HG02973 (cell line): ENCODE results near the gene KCNAB1.

ENCODE experiments used
- ATAC-seq: cut with Tn5 transposase; IDR thresholded peaks from one replicate; pipeline ENCODE4 v1.9.1; 2021; ENCODE audit warnings: moderate library complexity; ENCODE audit not compliant: unreplicated experiment

Gene KCNAB1

DNA sequence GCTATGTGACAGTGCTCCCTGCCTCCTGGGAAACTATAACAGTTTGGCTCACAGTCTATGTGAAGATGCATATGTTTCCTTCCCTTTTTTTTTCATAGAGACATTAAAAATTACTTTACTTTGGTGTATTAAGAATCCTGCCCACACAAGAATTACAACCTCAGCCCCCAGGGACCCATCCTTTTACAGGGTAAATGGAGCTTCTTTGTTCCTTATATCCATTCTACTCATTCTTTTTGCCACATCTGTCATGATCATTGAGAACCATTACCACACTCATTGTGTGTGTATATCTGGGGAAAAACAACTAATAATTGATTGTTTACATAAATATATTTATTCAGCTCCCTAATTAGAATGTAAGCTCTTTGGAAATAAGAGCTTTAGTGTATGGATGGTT, 277.2 kb downstream of the KCNAB1 start:
- ATAC-seq = no peak

DNA sequence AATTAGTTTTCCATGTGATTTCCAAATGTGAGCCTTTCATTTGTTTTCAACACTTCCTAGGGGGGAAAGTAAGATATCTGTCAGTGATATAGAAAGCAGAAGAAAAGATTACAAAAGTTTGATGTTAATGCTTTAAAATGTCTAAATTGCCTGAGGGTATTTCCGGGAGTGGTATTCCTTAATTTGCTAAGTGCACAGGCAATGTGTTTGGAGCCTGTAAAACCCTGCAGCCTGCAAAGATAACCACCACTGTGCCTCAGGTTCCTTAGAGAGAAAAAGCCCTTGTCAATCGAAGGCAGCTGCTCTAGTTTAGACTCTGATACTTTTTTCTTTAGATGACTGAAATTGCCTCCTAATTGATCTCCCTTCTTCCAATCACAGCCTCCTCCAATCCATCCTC, 279.7 kb downstream of the KCNAB1 start:
- ATAC-seq = no peak

DNA sequence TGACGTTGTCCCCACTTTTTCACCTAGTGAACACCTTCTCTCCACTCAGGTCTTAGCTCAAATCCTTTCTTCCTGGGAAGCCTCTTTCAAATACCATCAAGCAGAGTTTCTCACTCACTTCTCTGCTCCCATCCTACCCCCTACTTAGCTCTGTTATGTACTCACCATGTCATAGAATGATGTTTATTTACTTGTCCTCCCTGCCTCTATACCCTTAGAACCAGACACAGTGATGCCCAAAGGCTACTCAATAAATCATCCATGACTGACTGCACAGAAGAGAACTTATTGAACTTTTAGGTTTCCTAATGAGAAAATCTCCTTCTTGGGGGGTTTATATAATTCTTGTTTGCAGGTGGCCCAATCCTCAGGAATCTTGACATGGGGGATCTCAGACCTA, 280.4 kb downstream of the KCNAB1 start:
- ATAC-seq = no peak

DNA sequence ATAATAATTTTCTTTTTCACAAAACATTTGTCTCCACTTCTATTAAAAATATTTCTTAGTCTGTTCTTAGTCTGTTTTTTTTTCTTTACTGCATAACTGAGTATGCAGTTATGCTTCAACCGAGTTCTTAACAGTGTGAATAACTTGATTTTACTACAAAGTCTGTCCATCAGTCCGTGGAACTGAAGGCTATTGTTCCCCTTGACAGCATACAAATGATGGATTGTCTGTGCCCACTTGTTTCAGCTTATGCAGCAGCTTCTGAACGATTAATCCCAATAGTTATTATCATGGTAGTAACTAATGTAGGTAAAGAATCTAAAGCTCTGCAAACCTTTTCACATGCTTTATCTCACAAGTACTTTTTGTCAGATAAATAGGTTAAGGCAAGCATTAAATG, 283.8 kb downstream of the KCNAB1 start:
- no peak for ATAC-seq

DNA sequence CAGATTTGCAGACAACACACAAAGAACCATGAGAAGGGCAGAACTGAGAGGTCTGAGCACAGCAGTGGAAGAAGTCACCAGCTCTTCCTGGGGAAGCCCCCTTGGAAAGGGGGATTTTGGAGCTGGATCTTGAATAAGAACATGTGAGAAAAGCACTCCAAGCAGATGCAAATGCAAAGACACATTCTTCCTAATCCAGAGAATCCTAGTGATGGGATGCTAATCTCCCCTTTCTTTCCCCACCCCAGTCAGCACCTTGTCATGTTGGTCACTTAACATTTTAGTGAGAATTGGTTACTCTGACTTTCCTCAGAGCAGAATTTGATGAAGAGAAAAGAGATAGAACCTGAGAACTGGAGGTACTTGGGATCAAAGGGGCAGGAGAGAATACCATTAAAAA, 286.0 kb downstream of the KCNAB1 start:
- ATAC-seq = no peak

DNA sequence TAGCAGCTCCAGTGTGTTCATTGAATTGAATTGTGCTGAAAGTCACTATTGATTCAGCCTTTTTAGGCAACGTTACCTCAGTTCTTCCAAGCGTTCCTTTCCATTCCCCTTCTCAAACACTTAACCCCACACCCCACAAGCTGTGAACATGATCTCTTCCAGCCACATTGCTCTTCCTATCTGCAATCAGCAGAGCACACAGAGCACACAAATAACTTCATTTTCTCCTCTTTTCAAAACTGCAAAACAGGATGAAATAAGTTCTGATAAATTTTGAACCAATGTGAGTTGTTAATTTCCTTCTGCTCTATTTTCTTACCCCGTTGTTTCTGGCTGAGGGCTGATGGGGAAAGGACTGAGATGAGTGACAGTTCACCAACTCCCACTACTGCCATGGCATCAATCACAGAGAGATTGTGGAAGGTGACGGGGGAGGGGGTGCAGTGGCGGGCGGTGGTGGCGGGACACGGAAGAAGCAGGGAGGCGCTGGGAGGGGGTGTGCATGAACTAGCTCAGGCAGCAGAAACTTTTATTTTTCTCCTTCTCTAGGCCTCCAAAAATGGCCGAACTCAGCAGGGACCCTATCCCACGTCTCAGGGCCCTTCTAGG, 287.3 kb downstream of the KCNAB1 start:
- no peak for ATAC-seq

DNA sequence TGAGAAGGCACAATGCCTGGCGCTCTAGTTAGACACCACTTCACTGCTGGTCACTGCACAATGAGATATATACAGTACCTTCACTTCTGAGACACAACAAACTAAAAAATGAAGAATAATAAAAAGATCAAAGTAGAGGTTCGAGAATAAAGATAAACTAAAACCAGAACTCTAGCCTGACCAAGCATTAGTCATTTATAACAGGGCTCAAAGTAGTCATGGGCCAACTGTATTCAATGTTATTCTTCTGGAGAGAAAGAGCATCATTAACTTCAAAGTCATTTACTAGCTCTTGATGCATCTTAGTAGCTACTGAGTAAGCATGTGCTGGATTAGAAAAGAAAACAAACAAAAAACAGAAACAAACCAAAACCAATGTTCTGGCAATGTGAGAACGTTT, 289.3 kb downstream of the KCNAB1 start:
- no peak for ATAC-seq

DNA sequence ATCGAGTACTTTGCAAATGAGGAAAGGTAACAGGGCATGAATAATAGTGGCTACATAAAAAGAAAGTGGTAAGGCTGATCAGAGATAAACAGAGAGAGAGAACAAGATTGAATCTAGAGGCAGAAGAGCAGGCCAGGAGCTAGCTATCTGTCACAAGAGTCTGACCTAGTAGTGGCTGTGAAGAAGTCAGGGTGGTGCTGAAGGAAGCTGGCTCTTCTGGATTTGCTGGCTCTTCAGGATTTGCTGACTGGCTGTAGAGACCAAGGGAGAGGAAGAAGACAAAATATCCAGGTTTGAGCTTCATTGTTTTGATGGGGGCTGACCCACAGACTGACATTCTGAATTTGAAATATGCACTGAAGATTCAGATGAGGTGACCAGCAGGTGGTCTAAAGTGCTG, 292.2 kb downstream of the KCNAB1 start:
- no peak for ATAC-seq

DNA sequence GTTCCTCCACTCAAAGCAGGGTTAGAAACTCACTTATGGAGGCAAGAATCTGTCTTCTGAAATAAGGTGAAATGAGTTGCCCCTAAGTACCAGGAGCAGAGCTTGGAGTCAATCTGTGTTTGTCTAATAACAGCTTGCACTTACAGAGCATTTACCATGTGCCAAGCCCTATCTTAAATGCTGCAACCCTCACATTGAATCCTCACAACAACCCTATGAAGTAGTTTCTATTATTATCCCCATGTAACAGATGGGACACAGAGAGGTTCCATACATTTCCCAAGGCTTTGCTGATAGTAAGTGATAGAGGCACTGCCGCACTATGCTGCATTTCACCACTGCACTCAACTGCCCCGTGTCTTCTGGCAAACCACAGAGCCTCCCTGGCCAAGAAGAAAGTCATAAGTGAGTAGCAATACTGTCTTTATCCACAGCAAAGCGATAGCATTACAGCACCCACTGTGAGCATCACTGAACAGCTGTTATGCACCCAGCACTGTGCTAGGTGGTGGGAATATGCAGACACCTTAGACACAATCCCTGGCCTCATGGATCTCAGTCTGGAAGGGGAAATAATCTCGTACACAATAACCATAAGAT, 293.0 kb downstream of the KCNAB1 start:
- ATAC-seq = no peak

DNA sequence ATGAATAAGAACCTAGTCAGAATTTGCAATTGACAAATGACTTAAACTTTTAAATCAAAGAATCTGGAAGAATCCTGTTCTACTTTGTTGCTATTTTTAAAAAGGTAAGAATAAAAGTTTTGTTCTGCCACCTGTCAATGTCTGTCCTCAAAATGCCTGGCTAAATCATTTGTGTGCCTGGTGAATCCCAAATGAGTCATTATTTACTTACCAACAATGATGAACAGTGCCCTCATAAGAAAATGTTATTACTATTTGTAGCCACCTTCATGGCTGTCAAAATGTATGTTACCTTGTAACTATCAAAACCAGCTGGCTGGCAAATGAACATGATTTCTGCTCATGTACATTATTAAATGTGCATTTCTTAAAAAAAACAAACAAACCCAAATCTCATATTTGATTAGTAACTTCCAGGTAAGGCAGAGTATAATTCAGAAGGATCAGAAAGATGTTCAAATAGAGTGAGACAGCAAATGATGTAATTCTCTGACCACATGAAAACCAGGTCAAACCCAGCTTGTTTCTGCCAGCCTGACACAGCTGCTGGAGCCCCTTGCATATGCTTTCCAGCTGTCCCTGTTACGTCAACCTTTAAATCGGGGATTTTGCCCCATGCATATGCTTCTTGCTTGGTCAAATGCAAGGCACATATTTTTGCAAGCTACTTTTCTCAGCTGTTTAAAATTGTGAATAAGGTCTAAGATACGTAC, 296.6 kb downstream of the KCNAB1 start:
- ATAC-seq = no peak

DNA sequence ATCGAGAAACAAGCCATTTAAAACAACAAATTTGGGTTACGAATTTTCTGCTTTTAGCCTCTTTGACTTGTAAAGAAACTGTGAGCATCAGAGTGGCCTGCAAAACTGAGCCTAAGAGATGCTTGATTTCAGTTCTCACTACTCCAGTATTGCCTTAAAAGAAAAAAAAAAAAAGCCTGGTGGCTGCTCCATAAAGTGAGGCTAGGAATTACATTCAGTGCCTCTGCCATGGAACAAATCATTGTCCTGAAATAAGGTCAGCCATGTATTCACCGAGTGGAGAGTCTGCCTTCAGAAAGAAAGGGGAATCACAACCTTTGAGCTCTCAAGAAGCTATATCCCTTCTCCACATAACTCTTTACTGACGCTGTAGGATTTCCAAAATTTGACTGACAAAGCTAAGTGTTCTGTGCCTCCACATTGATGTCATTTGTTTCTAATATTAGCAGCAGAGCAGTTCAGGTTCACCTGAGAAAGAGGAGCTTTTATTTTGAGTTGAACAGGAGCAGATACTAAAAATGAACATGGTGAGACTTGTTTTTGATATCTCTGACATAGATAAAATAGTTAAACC, 297.3 kb downstream of the KCNAB1 start:
- no peak for ATAC-seq

DNA sequence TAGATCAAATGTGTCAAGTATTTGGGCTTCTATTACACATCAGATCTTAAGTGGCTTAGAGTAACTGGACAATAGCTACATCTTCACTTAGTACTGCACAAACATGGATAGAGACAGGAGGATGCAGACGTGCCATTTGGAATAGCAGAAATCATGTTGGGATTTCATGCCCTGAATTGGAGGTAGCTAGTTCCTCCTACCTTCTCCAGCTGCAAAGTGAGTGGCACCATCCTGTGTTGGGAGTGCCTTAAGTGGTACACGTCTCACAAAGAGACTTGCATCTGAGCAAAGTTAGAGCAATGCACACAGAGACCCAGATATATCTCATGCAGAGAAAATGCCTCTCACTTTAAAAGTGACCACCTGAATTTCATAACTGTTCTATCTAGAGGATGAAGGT, 298.1 kb downstream of the KCNAB1 start:
- no peak for ATAC-seq

DNA sequence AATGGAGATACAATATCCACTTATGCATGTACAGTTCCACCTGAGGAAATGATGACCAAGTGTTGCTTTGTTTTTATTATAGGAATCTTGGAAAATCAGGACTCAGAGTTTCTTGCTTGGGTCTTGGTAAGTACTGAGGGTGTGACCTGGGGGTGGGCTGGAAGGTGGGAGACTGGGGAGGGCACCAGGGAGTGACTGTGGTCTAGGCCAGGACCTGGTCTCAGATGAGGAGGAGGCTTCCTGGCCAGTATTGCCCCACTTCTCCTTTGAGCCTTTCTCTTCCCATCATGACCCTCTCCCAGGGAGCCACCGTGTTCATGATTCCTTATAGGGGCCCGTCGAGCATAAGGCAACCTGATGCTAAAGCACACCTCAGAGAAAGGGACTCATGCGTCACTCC, 301.2 kb downstream of the KCNAB1 start:
- ATAC-seq = no peak

DNA sequence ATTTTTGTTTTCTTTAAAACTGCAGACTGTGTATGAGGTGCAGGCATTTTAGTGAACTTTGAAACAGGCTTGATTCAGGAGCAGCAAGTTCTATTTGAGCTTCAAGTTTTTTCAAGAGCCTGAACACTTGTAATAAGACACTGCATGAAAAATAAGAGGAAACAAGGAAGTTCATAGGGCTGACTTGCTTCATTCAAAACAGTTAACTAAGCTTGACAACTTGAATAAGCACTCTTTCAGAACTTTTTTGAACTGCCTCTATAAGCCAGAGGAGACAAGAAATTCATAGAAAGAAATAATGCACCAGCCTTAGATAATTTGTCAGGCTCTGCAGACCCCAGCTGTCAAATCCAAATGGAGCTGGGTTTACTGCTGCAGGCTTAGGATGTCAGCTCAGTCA, 304.4 kb downstream of the KCNAB1 start:
- no peak for ATAC-seq

DNA sequence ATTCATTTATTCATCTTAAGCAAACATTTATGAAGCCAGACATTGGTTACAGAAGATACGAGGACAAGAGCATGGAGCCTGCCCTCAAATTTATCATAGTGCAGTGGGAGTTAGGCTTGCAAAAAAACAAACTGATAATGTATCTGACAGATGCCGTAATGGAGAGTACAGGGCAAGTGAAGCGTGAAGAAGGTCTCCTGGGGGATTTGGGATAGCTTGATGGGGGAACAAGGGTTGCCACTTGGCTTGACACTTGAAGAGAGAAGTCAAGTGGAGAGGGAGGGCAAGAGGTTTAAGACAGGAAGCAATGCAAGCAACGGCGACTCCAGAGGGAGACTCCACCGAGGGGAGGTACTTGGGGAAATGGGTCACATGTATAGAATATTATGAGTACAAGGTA, 305.3 kb downstream of the KCNAB1 start:
- no peak for ATAC-seq

DNA sequence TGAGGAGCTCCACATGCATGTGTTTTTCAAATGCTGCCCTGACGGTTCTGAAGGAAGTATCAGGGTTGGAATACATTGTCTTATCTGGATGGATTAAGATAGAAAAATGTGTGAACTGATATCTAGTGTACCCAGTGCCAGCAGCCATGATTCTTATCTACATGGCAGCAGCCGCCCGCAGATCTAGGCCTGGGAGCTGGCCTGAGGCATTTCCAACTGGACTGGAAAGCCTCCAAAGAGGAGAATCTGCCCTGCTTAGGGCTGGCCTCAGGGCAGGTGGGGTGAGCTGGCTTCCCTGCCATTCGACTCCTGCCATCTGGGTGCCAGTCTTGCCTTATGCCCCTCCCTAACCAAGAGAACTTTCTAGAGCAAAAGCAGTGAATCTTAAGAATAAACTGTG, 308.7 kb downstream of the KCNAB1 start:
- no peak for ATAC-seq

DNA sequence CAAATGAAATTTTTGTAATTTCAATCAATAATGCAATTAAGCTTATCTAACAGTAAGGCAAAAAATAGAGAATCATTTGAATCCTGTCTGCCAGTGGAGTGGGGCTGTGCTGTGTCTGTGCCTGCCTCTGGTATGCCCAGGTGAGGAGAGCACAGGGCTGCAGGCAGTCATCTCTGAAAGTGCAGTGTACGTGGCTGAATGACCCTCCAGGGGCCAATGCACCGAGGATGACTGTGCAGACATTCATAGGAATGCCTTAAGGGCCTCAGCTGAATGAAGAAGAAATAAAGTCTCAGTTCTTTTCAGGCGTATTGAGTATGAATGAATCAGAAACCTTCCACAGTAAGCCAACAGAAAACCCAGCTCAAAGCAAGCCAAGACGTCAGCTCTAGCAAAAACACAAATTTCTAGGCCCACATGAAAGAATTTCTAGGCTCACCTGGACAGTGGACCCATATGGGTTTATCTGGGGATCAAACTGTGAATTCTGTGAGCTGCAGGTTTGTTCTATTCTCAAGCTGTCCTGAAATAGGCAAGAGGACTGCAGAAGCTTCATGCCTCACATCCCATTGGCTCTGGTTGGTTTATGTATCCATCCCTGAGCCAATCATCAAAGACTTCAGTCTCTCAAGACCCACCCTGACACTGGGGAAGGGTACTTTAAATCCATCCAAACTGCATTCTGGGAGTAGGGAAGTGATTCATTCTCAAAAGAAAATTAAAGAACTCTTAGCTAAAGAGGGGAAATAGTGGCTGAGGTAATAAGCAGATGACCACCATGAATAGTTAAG, 311.2 kb downstream of the KCNAB1 start:
- no peak for ATAC-seq

DNA sequence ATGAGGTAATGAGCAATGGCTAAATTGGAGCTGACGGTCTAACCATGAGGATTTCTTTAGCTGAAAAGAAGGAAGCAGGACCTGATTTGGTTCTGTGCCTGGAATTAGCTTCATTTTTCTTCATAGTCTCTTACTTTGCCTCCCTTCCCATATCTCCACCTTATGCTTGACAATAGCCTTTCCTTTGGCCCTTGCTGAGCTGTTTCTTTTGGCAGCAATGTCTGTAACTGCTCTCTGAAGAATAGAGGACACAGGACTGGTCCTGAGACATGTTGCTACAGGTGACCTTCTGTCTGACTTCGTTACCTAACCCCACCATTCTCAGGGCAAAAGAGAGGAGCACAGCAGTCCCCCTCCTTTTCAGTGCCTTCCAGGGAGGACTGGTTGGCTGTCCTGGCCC, 312.2 kb downstream of the KCNAB1 start:
- no peak for ATAC-seq

DNA sequence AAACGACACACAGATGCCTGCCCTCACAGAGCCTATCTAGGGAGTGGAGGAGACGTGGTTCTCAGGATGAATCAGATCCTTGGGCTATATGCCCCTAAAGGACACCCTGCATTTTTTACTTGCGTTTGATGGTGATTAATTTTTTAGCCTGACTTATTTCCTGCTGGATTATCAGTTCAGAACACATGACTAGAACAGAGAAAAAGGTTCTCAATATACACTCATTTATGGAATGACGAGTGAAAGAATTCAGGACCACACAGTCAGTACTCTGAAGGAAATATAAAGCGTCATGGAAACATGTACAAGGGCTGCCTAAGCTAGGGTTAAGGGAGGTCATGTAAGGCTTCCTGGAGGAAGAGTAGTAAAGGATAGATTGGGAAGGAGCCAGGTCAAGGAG, 312.8 kb downstream of the KCNAB1 start:
- no peak for ATAC-seq

DNA sequence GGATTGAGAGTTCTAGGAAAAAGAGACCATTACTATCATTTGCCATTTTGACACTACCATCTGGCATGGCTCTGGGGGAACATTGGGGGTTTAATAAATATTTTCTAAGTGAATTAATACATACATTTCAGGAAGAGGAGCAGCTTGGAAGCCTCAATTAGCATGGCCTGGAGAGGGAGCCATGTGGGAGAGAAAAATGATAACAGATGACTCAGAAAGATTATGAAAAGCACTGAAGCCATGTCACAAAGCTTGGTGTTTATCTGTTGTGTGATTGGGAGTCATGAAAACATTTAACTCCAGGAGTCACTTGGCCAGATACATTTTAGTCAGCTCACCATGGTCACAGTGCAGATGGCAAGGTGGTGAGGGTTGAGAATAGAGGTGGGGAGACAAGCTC, 313.5 kb downstream of the KCNAB1 start:
- ATAC-seq = no peak

DNA sequence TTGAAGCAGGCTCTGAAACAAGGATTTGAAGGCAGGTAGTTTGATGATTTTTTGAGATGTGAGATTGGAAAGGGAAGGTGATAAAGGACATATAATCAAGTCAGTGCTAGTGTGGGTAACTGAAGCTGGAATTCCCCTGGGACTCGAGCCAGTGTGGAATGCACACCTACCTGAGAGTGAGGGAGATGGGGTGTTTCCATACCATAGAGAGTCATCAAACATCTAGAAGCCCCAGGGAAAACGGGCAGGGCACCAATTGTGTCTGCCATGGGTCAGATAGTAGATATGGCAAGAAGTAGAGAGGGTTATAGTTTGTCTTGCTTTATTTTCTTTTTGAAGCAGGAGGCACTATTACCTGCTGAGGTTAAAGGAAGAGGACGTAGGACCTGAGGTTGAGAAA, 314.5 kb downstream of the KCNAB1 start:
- no peak for ATAC-seq

DNA sequence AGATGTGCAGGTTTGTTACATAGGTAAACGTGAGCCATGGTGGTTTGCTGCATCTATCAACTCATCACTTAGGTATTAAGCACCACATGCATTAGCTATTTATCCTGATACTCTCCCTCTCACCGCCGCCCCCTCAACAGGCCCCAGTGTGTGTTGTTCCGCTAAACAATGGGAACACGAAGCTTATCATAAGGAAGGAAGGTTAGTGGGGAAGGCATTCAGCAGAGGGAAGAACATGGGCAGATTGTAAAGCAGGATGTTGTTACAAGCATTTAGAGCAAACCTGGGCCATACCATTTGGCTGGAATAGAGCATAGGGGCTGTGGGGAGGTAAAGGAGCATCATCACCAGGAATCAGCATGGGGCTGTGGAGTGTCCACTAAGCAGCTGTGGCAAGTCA, 322.7 kb downstream of the KCNAB1 start:
- no peak for ATAC-seq
